GM19328 (cell line): ENCODE results near the gene EEF1A2.

Experiments
- ATAC-seq: cut with Tn5 transposase; IDR thresholded peaks from one replicate; pipeline ENCODE4 v1.9.1; 2021; ENCODE audit warnings: mild to moderate bottlenecking, moderate library complexity; ENCODE audit not compliant: unreplicated experiment

Gene EEF1A2

GRCh38 chr20:63440366-63440955, 58.4 kb downstream of the EEF1A2 start:
- no peak for ATAC-seq

GRCh38 chr20:63439866-63440265, 59.0 kb downstream of the EEF1A2 start:
- ATAC-seq, result no peak

GRCh38 chr20:63438121-63438520, 60.8 kb downstream of the EEF1A2 start:
- ATAC-seq, result no peak
